Esophagus squamous epithelium (tissue), 5 donors: ENCODE results near the gene ADAR. TPM values are rescaled to one million over a fixed set of nuclear protein-coding genes. Genes with fewer than 3 reads are reported as not detected.

Source experiments
- DNase-seq: peaks from one replicate; lab custom pipeline; 2025; lab: John Stamatoyannopoulos, UW
- H3K27ac ChIP-seq, 4 donors: fragments of 200-600 bp; sonication (generic); one replicate each; pipeline ENCODE4 v1.5.1; 2016 to 2019; ENCODE audit warnings: mild to moderate bottlenecking in 1 of 4
- H3K27me3 ChIP-seq, 4 donors: fragments of 200-600 bp; sonication (generic); 1 replicate in 3 of 4; 2 replicates in 1 of 4; pipeline versions ENCODE4 v1.5.1 to v1.6.0; 2017 to 2021; ENCODE audit warnings: antibody characterized with exemption in 1 of 4
- H3K36me3 ChIP-seq, 3 donors: fragments of 200-600 bp; sonication (generic); one replicate each; pipeline ENCODE4 v1.5.1; 2016 to 2019
- H3K4me1 ChIP-seq, 3 donors: fragments of 200-600 bp; sonication (generic); one replicate each; pipeline ENCODE4 v1.5.1; 2017 to 2019
- H3K4me3 ChIP-seq, 4 donors: fragments of 200-600 bp; sonication (generic); 1 replicate in 3 of 4; 2 replicates in 1 of 4; pipeline ENCODE4 v1.5.1; 2016 to 2019; ENCODE audit warnings: mild to moderate bottlenecking in 2 of 4, moderate library complexity in 1 of 4
- H3K9me3 ChIP-seq, 3 donors: fragments of 200-600 bp; sonication (generic); one replicate each; pipeline ENCODE4 v1.5.1; 2016 to 2019
- CTCF ChIP-seq, 6 experiments: fragments of 450-650 bp in 4 of 6; fragments of 200-600 bp in 2 of 6; sonication (generic) in 2 of 6; IDR thresholded peaks; one replicate each; pipeline ENCODE4 v1.5.1; 2016 to 2019; ENCODE audit warnings: antibody characterized with exemption in 6 of 6, mild to moderate bottlenecking in 4 of 6, moderate library complexity in 4 of 6
- POLR2A ChIP-seq, 4 donors: fragments of 450-650 bp; IDR thresholded peaks; one replicate each; pipeline ENCODE4 v1.6.1; 2017; ENCODE audit warnings: antibody characterized with exemption in 4 of 4, mild to moderate bottlenecking in 4 of 4, moderate library complexity in 3 of 4
- WGBS, 2 donors: methylation state at CpG; one replicate each; pipeline ENCODE4 v1.1.5; 2018; 5-methylcytosine and 5-hydroxymethylcytosine counted together
- intact Hi-C: fragments of 100-400 bp; cut with DNase I; formaldehyde crosslinking; loops from one replicate; pipeline ENCODE4 v1.15.0; 2022
- total RNA-seq, 4 donors: library from RNA; depleted of rRNA; stranded (reverse); fragments of >200 nt; gene quantifications; one replicate each; pipeline ENCODE4 v1.1.0, GENCODE V29; 2016
- donor health status: DM: yes; HTN: yes; CAD: no.

ADAR gene
- total RNA-seq, 4 donors from 2014 or later = 45.2 to 68.5 (median 59.2) TPM

GRCh38 chr1:154575147-154575927, 32.6 kb downstream of the ADAR start:
- intact Hi-C loops = no loop called here
- no peaks in the 10 kb centered on the region for H3K9me3 ChIP-seq
- TF ChIP-seq CTCF (IDR thresholded peaks at IDR 0.05) (no peak), POLR2A (IDR thresholded peaks at IDR 0.05) (no peak)
- peaks cover 0 to 15% (median 4%) of the 10 kb centered on the region in 3 donors for H3K4me1 ChIP-seq
- no peak overlapping the region for H3K4me3 ChIP-seq
- DNase-seq = no peak
- no peak overlapping the region for H3K27ac ChIP-seq
- H3K36me3 ChIP-seq = peaks cover 0 to 26% (median 4%) of the 10 kb centered on the region in 3 donors
- H3K27me3 ChIP-seq = no peaks in the 10 kb centered on the region
- 65 to 77% methylated on average over 10 of the region's 10 CpGs for WGBS, 2 donors

- no peak for TF ChIP-seq POLR2A (IDR thresholded peaks at IDR 0.05)
- TF ChIP-seq CTCF (IDR thresholded peaks at IDR 0.05) = no peak
- intact Hi-C loops = no loop called here
- Histone ChIP-seq H3K27me3 (peaks cover 0 to 5% (median 0%) of the 10 kb centered on the region in 4 donors), H3K4me1 (peaks cover 0 to 15% (median 4%) of the 10 kb centered on the region in 3 donors), H3K27ac (no peak overlapping the region), H3K36me3 (peaks cover 0 to 19% (median 0%) of the 10 kb centered on the region in 3 donors), H3K4me3 (no peak overlapping the region), H3K9me3 (no peaks in the 10 kb centered on the region)
- no peak for DNase-seq
- whole genome bisulfite sequencing, 2 donors = 17 to 19% methylated on average over 2 to 7 of the region's 7 CpGs
Observed at GRCh38 chr1:154574716-154575115, 33.3 kb downstream of the ADAR start.

- intact Hi-C loops = no loop called here
- Histone ChIP-seq H3K9me3 (no peaks in the 10 kb centered on the region), H3K27ac (no peak overlapping the region), H3K4me1 (peaks cover 2 to 14% (median 4%) of the 10 kb centered on the region in 3 donors), H3K27me3 (peaks cover 0 to 21% (median 0%) of the 10 kb centered on the region in 4 donors), H3K4me3 (no peak overlapping the region), H3K36me3 (peaks cover 0 to 4% (median 0%) of the 10 kb centered on the region in 3 donors)
- no peak for TF ChIP-seq CTCF (IDR thresholded peaks at IDR 0.05)
- no peak for TF ChIP-seq POLR2A (IDR thresholded peaks at IDR 0.05)
- DNase-seq = no peak
- 70 to 75% methylated on average over 3 of the region's 3 CpGs for WGBS, 2 donors
Observed at GRCh38 chr1:154573168-154573510, 34.8 kb downstream of the ADAR start.

GRCh38 chr1:154572468-154573167, 35.4 kb downstream of the ADAR start:
- intact Hi-C loops = no loop called here
- WGBS, 2 donors = 76 to 79% methylated on average over 5 to 6 of the region's 10 CpGs
- H3K4me1 ChIP-seq = peaks cover 4 to 14% (median 7%) of the 10 kb centered on the region in 3 donors

More at GRCh38 chr1:154572468-154573167, 35.4 kb downstream of the ADAR start:
- H3K27ac ChIP-seq = no peak overlapping the region
- no peaks in the 10 kb centered on the region for H3K9me3 ChIP-seq
- H3K36me3 ChIP-seq = no peaks in the 10 kb centered on the region
- peaks cover 0 to 26% (median 0%) of the 10 kb centered on the region in 4 donors for H3K27me3 ChIP-seq
- H3K4me3 ChIP-seq = no peak overlapping the region
- TF ChIP-seq CTCF (IDR thresholded peaks at IDR 0.05) = no peak
- no peak for TF ChIP-seq POLR2A (IDR thresholded peaks at IDR 0.05)
- no peak for DNase-seq
